Measurements from ENCODE around the gene DBP.

DNA sequence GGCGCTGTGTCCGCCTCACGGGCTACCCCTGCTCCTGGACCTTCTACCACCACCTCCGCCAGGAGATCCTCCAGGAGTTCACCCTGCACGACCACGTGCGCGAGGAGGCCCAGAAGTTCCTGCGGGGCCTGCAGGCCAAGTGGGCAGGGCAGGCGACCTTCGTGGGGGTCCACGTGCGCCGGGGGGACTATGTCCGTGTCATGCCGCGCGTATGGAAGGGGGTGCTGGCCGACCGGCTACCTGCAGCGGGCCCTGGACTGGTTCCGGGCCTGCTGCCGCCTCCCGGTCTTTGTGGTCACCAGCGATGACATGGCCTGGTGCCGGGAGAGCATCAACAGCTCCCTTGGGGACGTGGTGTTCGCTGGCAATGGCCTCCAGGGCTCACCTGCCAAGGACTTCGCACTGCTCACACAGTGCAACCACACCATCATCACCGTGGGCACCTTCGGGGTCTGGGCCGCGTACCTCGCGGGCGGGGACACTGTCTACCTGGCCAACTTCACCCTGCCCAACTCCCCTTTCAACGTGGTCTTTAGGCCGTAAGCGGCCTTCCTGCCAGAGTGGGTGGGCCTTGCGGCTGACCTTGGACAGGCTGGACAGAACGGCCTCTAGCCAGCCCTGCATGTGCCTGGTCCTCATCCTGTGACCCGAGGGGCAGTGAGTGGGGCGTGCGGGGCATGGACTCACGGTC lies 43.4 kb upstream of the DBP start:
- TF ChIP-seq, protein P1, sequence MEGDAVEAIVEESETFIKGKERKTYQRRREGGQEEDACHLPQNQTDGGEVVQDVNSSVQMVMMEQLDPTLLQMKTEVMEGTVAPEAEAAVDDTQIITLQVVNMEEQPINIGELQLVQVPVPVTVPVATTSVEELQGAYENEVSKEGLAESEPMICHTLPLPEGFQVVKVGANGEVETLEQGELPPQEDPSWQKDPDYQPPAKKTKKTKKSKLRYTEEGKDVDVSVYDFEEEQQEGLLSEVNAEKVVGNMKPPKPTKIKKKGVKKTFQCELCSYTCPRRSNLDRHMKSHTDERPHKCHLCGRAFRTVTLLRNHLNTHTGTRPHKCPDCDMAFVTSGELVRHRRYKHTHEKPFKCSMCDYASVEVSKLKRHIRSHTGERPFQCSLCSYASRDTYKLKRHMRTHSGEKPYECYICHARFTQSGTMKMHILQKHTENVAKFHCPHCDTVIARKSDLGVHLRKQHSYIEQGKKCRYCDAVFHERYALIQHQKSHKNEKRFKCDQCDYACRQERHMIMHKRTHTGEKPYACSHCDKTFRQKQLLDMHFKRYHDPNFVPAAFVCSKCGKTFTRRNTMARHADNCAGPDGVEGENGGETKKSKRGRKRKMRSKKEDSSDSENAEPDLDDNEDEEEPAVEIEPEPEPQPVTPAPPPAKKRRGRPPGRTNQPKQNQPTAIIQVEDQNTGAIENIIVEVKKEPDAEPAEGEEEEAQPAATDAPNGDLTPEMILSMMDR (IDR thresholded peaks at IDR 0.05; ENCODE audit: low read depth, low read length) = no peak
- no peak for TF ChIP-seq EZH2phosphoT487 (IDR thresholded peaks at IDR 0.05; ENCODE audit: low read depth)
